Stimulated activated CD4-positive, alpha-beta T cell treated with anti-CD3 and anti-CD28 coated beads, Interleukin-1b, Interleukin-23, amount 100 ng/mL, for 1 hour (primary cell): Measurements from ENCODE around the gene LRCH1.

ENCODE experiments used
- DNase-seq, 2 donors: peaks; one replicate each; pipeline ENCODE4 v3.0.0-alpha.2; 2020; ENCODE audit warnings: low read depth in 2 of 2

LRCH1 gene

GRCh38 chr13:46665633-46666482, 112.9 kb downstream of the LRCH1 start:
- no peak for DNase-seq

GRCh38 chr13:46666727-46667456, 113.9 kb downstream of the LRCH1 start:
- DNase-seq = no peak

- no peak for DNase-seq
Measured at GRCh38 chr13:46667687-46668281, 114.8 kb downstream of the LRCH1 start.

GRCh38 chr13:46668302-46668720, 115.3 kb downstream of the LRCH1 start:
- DNase-seq = no peak

- no peak for DNase-seq
Measured at GRCh38 chr13:46668931-46669525, 116.1 kb downstream of the LRCH1 start.

- no peak for DNase-seq
Measured at GRCh38 chr13:46672338-46673090, 119.5 kb downstream of the LRCH1 start.

GRCh38 chr13:46675016-46675415, 122.0 kb downstream of the LRCH1 start:
- no peak for DNase-seq

GRCh38 chr13:46676378-46676725, 123.4 kb downstream of the LRCH1 start:
- DNase-seq = no peak

- DNase-seq = no peak
Measured at GRCh38 chr13:46679369-46680120, 126.6 kb downstream of the LRCH1 start.

GRCh38 chr13:46682015-46682414, 129.0 kb downstream of the LRCH1 start:
- no peak for DNase-seq

- DNase-seq = no peak
Measured at GRCh38 chr13:46682707-46683106, 129.7 kb downstream of the LRCH1 start.

GRCh38 chr13:46683676-46684260, 130.8 kb downstream of the LRCH1 start:
- DNase-seq = no peak

GRCh38 chr13:46684287-46685001, 131.5 kb downstream of the LRCH1 start:
- no peak for DNase-seq

GRCh38 chr13:46685006-46685730, 132.2 kb downstream of the LRCH1 start:
- no peak for DNase-seq

GRCh38 chr13:46686171-46686570, 133.2 kb downstream of the LRCH1 start:
- no peak for DNase-seq

GRCh38 chr13:46687810-46688209, 134.8 kb downstream of the LRCH1 start:
- DNase-seq = no peak

- no peak for DNase-seq
Measured at GRCh38 chr13:46688306-46688705, 135.3 kb downstream of the LRCH1 start.

GRCh38 chr13:46698014-46698413, 145.0 kb downstream of the LRCH1 start:
- no peak for DNase-seq

- no peak for DNase-seq
Measured at GRCh38 chr13:46698910-46699460, 146.0 kb downstream of the LRCH1 start.
